A673 (cell line): ENCODE results near the gene THSD7B.
"Not testable (repeated sequence)": the region's sequence is repeated elsewhere in the genome, so short reads cannot be mapped to it uniquely, and the experiment has no call there.

Source experiments
- EZH2 ChIP-seq: fragments of 200-600 bp; sonication (generic); IDR thresholded peaks from 2 replicates; pipeline ENCODE4 v1.6.1; 2017; ENCODE audit warnings: borderline replicate concordance, low read depth, mild to moderate bottlenecking, mixed read lengths, antibody characterized with exemption, low read length; ENCODE audit not compliant: poor library complexity, severe bottlenecking
- TF ChIP-seq, protein P1 (sequence below): fragments of 300-800, 200-600 bp; sonication (generic); conservative IDR thresholded peaks from 2 replicates; pipeline ENCODE4 v1.5.1; 2017; ENCODE audit warnings: low read depth, mild to moderate bottlenecking, antibody characterized with exemption, low read length, moderate library complexity, mixed read lengths

DNA sequence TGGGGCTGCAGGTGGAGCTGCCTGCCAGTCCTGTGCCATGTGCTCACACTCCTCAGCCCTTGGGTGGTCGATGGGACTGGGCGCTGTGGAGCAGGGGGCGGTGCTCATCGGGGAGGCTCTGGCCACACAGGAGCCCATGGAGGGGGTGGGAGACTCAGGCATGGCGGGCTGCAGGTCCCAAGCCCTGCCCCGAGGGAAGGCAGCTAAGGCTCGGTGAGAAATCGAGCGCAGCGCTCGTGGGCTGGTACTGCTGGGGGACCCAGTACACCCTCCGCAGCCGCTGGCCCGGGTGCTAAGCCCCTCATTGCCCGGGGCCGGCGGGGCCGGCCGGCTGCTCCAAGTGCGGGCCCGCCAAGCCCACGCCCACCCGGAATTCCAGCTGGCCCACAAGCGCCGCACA is 566.2 kb downstream of the THSD7B start:
- TF ChIP-seq, protein P1, sequence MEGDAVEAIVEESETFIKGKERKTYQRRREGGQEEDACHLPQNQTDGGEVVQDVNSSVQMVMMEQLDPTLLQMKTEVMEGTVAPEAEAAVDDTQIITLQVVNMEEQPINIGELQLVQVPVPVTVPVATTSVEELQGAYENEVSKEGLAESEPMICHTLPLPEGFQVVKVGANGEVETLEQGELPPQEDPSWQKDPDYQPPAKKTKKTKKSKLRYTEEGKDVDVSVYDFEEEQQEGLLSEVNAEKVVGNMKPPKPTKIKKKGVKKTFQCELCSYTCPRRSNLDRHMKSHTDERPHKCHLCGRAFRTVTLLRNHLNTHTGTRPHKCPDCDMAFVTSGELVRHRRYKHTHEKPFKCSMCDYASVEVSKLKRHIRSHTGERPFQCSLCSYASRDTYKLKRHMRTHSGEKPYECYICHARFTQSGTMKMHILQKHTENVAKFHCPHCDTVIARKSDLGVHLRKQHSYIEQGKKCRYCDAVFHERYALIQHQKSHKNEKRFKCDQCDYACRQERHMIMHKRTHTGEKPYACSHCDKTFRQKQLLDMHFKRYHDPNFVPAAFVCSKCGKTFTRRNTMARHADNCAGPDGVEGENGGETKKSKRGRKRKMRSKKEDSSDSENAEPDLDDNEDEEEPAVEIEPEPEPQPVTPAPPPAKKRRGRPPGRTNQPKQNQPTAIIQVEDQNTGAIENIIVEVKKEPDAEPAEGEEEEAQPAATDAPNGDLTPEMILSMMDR = not testable (repeated sequence)
- TF ChIP-seq EZH2 = not testable (repeated sequence)
